ENCODE measurements around the gene LACTB.
"Not testable (repeated sequence)": the region's sequence is repeated elsewhere in the genome, so short reads cannot be mapped to it uniquely, and the experiment has no call there.

Gene LACTB

GRCh38 chr15:63090887-63091286 is 30.8 kb upstream of the LACTB start:
- no peak for DNase-seq

GRCh38 chr15:63091679-63092446 is 29.8 kb upstream of the LACTB start:
- no peak for DNase-seq

GRCh38 chr15:63093486-63094205 is 28.0 kb upstream of the LACTB start:
- peak; percentile 73 for DNase-seq

GRCh38 chr15:63094495-63094931 is 27.1 kb upstream of the LACTB start:
- peak; percentile 84 for DNase-seq

- DNase-seq = no peak
These were observed 25.5 kb upstream of the LACTB start for GRCh38 chr15:63096178-63096577.

- DNase-seq = not testable (repeated sequence)
These were observed 22.8 kb upstream of the LACTB start for GRCh38 chr15:63098901-63099300.

GRCh38 chr15:63099581-63099980 is 22.1 kb upstream of the LACTB start:
- not testable (repeated sequence) for DNase-seq

- DNase-seq = no peak
These were observed 18.2 kb upstream of the LACTB start for GRCh38 chr15:63103416-63103815.

- peak; percentile 87 for DNase-seq
These were observed 16.9 kb upstream of the LACTB start for GRCh38 chr15:63104727-63105126.

GRCh38 chr15:63105354-63105753 is 16.3 kb upstream of the LACTB start:
- not testable (repeated sequence) for DNase-seq

- DNase-seq = peak; percentile 100
These were observed 13.6 kb upstream of the LACTB start for GRCh38 chr15:63107895-63108546.

- no peak for DNase-seq
These were observed 12.2 kb upstream of the LACTB start for GRCh38 chr15:63109498-63109897.

- DNase-seq = peak; percentile 31
These were observed 11.7 kb upstream of the LACTB start for GRCh38 chr15:63109920-63110319.

- DNase-seq = no peak
These were observed 11.1 kb upstream of the LACTB start for GRCh38 chr15:63110428-63111026.

- no peak for DNase-seq
These were observed 10.2 kb upstream of the LACTB start for GRCh38 chr15:63111481-63111880.

- DNase-seq = peak; percentile 19
These were observed 8.8 kb upstream of the LACTB start for GRCh38 chr15:63112871-63113270.

GRCh38 chr15:63114465-63114864 is 7.2 kb upstream of the LACTB start:
- no peak for DNase-seq

- no peak for DNase-seq
These were observed 2.8 kb upstream of the LACTB start for GRCh38 chr15:63118854-63119253.

- peak; percentile 76 for DNase-seq
These were observed 578 bp downstream of the LACTB start for GRCh38 chr15:63122002-63122875.

GRCh38 chr15:63124506-63124905 is 2.8 kb downstream of the LACTB start:
- DNase-seq = no peak

- DNase-seq = no peak
These were observed 5.1 kb downstream of the LACTB start for GRCh38 chr15:63126726-63127125.

GRCh38 chr15:63133786-63134185 is 12.1 kb downstream of the LACTB start:
- peak; percentile 36 for DNase-seq

Data from fibroblast of skin of right biceps (primary cell).